Thyroid gland (tissue), 4 donors: ENCODE data around the gene THAP11. TPM values are rescaled to one million over a fixed set of nuclear protein-coding genes. Genes with fewer than 3 reads are reported as not detected.

Experiments used
- DNase-seq, 2 donors: peaks; one replicate each; pipeline ENCODE4 v3.0.0-alpha.2; 2019
- H3K27ac ChIP-seq, 3 donors: fragments of 200-600 bp; sonication (generic); 1 replicate in 2 of 3; 2 replicates in 1 of 3; pipeline ENCODE4 v1.5.1; 2016 to 2019; ENCODE audit warnings: mild to moderate bottlenecking in 1 of 3, moderate library complexity in 1 of 3
- H3K27me3 ChIP-seq: fragments of 200-600 bp; sonication (generic); one replicate; pipeline ENCODE4 v1.5.1; 2019
- H3K36me3 ChIP-seq, 2 donors: fragments of 200-600 bp; sonication (generic); one replicate each; pipeline ENCODE4 v1.5.1; 2016 to 2019
- H3K4me1 ChIP-seq, 2 donors: fragments of 200-600 bp; sonication (generic); one replicate each; pipeline ENCODE4 v1.5.1; 2017 to 2019
- H3K4me3 ChIP-seq, 3 donors: fragments of 200-600 bp; sonication (generic); replicated peaks in 1 of 3; 1 replicate in 2 of 3; 2 replicates in 1 of 3; pipeline ENCODE4 v1.5.1; 2016; ENCODE audit warnings: mild to moderate bottlenecking in 1 of 3
- H3K9me3 ChIP-seq: fragments of 200-600 bp; sonication (generic); one replicate; pipeline ENCODE4 v1.5.1; 2017
- POLR2A ChIP-seq, 2 donors: fragments of 450-650 bp; IDR thresholded peaks; one replicate each; pipeline ENCODE4 v1.6.1; 2017; ENCODE audit warnings: antibody characterized with exemption in 2 of 2, mild to moderate bottlenecking in 2 of 2, moderate library complexity in 1 of 2
- WGBS, 2 donors: methylation state at CpG; one replicate each; pipeline ENCODE4 v1.1.5; 2017; 5-methylcytosine and 5-hydroxymethylcytosine counted together
- intact Hi-C: fragments of 100-400 bp; cut with DNase I; formaldehyde crosslinking; loops from one replicate; pipeline ENCODE4 v1.15.1; 2023
- total RNA-seq, 4 donors: library from RNA; depleted of rRNA; stranded (reverse); fragments of >200 nt; gene quantifications; one replicate each; pipeline ENCODE4 v1.2.3, GENCODE V29; 2016
- TF ChIP-seq, protein P1 (sequence below), 6 experiments: fragments of 200-600 bp in 3 of 6; fragments of 450-650 bp in 3 of 6; sonication (generic) in 3 of 6; IDR thresholded peaks; one replicate each; pipeline ENCODE4 v1.5.1; 2016 to 2019; ENCODE audit warnings: antibody characterized with exemption in 6 of 6, mild to moderate bottlenecking in 2 of 6, inconsistent platforms in 1 of 6, moderate library complexity in 1 of 6

The THAP11 gene
- total RNA-seq, 4 donors from 2014 or later: 53.5 to 79.0 (median 67.8) TPM

DNA sequence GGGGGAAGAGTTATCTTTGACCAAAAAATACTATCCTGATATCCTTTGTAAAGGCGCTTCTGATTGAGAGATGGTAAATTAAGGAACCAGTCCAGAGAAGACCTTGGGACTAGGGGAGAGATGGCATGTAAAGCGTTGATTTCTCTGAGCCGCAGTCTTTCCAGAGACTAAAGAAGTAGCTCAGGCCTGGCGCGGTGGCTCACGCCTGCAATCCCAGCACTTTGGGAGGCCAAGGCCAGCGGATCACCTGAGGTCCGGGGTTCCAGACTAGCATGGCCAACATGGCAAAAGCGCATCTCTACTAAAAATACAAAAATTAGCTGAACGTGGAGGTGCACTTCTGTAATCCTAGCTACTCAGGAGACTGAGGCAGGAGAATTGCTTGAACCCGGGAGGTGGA, 6.0 kb downstream of the THAP11 start:
- intact Hi-C loops: no loop called here
- 89% methylated on average over 11 of the region's 11 CpGs for WGBS, 2 donors
- Histone ChIP-seq H3K4me1 (peaks cover 40 to 48% of the 10 kb centered on the region in 2 donors), H3K9me3 (no peaks in the 10 kb centered on the region), H3K27me3 (no peaks in the 10 kb centered on the region), H3K27ac (no peak overlapping the region), H3K4me3 (peak overlapping the region in 2 of 3 donors; percentile 93 to 97), H3K36me3 (no peaks in the 10 kb centered on the region)
- no peak for DNase-seq
- TF ChIP-seq, protein P1, sequence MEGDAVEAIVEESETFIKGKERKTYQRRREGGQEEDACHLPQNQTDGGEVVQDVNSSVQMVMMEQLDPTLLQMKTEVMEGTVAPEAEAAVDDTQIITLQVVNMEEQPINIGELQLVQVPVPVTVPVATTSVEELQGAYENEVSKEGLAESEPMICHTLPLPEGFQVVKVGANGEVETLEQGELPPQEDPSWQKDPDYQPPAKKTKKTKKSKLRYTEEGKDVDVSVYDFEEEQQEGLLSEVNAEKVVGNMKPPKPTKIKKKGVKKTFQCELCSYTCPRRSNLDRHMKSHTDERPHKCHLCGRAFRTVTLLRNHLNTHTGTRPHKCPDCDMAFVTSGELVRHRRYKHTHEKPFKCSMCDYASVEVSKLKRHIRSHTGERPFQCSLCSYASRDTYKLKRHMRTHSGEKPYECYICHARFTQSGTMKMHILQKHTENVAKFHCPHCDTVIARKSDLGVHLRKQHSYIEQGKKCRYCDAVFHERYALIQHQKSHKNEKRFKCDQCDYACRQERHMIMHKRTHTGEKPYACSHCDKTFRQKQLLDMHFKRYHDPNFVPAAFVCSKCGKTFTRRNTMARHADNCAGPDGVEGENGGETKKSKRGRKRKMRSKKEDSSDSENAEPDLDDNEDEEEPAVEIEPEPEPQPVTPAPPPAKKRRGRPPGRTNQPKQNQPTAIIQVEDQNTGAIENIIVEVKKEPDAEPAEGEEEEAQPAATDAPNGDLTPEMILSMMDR (IDR thresholded peaks at IDR 0.05): no peak
- no peak for TF ChIP-seq POLR2A (IDR thresholded peaks at IDR 0.05)

DNA sequence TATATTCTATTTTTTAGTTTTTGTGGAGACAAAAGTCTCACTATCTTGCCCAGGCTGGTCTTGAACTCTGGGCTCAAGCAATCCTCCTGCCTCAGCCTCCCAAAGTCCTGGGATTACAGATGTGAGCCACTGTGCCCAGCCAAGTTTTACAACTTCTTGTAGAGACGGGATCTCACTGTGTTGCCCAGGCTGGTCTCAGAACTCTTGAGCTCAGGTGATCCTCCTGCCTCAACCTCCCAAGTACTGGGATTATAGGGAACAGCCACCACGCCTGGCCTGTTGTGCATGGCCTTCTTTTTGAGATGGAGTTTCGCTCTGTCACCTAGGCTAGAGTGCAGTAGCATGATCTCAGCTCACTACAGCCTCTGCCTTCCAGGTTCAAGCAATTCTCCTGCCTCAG, 11.6 kb downstream of the THAP11 start:
- intact Hi-C loops: no loop called here
- H3K4me1 ChIP-seq: peaks cover 14 to 43% of the 10 kb centered on the region in 2 donors
- TF ChIP-seq POLR2A (IDR thresholded peaks at IDR 0.05): no peak
- TF ChIP-seq, protein P1 (IDR thresholded peaks at IDR 0.05): no peak

DNA sequence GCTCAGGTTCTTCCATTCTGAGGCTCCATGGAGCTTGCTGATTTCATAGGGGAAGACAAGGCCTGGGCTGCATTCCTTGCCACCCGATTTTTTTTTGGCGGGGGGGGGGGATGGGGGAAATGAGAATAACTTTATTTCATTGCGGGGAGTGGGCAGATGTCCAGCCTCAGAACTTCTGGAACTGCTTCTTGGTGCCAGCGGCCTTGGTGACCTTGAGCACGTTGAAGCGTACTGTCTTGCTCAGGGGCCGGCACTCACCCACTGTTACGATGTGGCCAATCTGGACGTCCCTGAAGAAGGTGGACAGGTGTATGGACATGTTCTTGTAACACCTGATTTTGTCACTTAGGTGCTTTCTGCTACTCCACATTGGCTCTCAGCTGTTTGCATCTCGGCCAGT, 13.7 kb downstream of the THAP11 start:
- no peak for TF ChIP-seq POLR2A (IDR thresholded peaks at IDR 0.05)
- TF ChIP-seq, protein P1 (IDR thresholded peaks at IDR 0.05): no peak
- no peaks in the 10 kb centered on the region for H3K9me3 ChIP-seq
- H3K27me3 ChIP-seq: no peaks in the 10 kb centered on the region
- intact Hi-C loops: no loop called here
- H3K4me1 ChIP-seq: peaks cover 14 to 44% of the 10 kb centered on the region in 2 donors
- 82 to 88% methylated on average over 10 of the region's 10 CpGs for WGBS, 2 donors
- H3K27ac ChIP-seq: no peak overlapping the region
- DNase-seq: no peak
- no peaks in the 10 kb centered on the region for H3K36me3 ChIP-seq
- H3K4me3 ChIP-seq: no peak overlapping the region

More for the DNA sequence above, 11.6 kb downstream of the THAP11 start:
- no peaks in the 10 kb centered on the region for H3K27me3 ChIP-seq
- DNase-seq: no peak
- WGBS, 2 donors: 96% methylated on average over 3 of the region's 3 CpGs
- H3K36me3 ChIP-seq: no peaks in the 10 kb centered on the region
- no peak overlapping the region for H3K27ac ChIP-seq
- H3K9me3 ChIP-seq: no peaks in the 10 kb centered on the region
- H3K4me3 ChIP-seq: no peak overlapping the region

DNA sequence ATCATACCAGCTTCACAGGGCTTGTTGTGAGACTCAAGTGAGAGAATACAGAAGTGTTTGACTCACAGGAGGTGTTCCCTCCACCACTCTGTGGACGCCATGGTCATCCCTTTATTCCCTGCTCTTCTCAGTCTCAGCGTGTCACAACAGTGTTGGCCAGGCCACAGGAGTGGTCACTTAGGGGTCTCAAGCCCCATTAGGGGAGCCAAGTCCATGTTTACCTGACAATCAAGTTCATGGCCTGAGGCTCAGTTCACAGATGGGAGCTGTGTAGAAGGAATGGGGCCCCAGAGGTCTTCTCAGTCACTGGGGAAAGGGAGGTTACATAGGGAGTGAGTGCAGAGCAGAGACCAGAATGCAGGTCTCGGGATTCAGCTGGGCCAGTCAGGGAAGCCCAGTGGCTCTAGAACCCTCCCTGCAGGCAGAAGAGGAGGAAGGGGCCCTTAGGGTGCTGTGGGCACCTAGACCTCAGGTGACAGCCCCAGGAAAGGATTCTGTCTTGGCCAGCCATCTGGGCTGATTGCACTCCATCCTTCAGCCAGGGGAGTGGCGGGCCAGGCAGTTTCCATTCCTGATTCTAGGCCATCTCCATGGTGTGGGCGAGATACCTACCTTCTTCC, 14.9 kb downstream of the THAP11 start:
- no peaks in the 10 kb centered on the region for H3K27me3 ChIP-seq
- intact Hi-C loops: no loop called here
- TF ChIP-seq, protein P1 (IDR thresholded peaks at IDR 0.05): no peak
- no peaks in the 10 kb centered on the region for H3K36me3 ChIP-seq
- H3K27ac ChIP-seq: peak overlapping the region in 2 of 3 donors; percentile 13 to 51
- H3K4me3 ChIP-seq: no peak overlapping the region
- peaks cover 14 to 53% of the 10 kb centered on the region in 2 donors for H3K4me1 ChIP-seq
- DNase-seq: no peak
- WGBS, 2 donors: 94 to 97% methylated on average over 5 of the region's 5 CpGs
- H3K9me3 ChIP-seq: no peaks in the 10 kb centered on the region

DNA sequence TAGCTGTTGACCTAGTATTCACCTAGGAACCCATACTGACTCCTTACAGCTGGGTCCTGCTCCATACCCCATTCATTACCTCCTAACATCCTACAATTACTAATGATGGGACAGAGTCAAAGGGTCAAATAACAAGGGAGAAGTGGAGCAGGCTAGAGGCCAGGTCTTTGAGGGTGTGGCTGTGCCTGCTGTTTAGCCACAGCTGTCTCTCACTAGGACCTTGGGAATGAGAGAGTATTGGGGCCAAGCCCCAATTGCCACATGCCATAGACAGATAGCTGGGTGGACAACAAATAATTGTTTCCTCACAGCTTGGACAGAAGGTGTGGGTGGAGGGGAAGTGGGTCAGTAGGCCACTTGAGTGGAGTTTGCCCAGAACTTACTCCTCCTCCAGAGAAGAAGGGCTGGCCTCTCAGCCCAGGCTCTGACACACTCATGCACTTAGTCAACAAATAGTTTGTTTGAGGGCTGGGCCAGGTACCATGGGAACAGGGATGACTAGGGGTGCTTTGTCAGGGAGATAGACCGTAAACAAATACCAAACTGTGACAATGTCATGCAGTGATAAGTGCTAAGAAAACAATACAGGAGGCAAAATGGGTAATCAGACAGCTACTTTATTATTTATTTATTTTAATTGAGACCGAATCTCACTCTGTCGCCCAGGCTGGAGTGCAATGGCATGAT, 15.6 kb downstream of the THAP11 start:
- Histone ChIP-seq H3K4me3 (no peak overlapping the region), H3K9me3 (no peaks in the 10 kb centered on the region), H3K27ac (peak overlapping the region; percentile 51 to 68 (median 64)), H3K36me3 (no peaks in the 10 kb centered on the region), H3K27me3 (no peaks in the 10 kb centered on the region), H3K4me1 (peaks cover 14 to 57% of the 10 kb centered on the region in 2 donors)
- TF ChIP-seq, protein P1 (IDR thresholded peaks at IDR 0.05): no peak
- TF ChIP-seq POLR2A (IDR thresholded peaks at IDR 0.05): no peak
- intact Hi-C loops: no loop called here
- WGBS, 2 donors: 28 to 44% methylated on average over 3 of the region's 3 CpGs
- peak; percentile 84 to 86 for DNase-seq
